Liver (tissue), 3 donors: ENCODE measurements around the gene GALNT17.

ENCODE experiments used
- ATF3 ChIP-seq: IDR thresholded peaks from 2 replicates; pipeline ENCODE4 v1.6.1; 2016; ENCODE audit warnings: antibody characterized with exemption
- CTCF ChIP-seq: fragments of 150-350 bp; IDR thresholded peaks from 2 replicates; pipeline ENCODE4 v1.5.1; 2017; ENCODE audit warnings: improper control_type of control experiment, low read depth, low read length; ENCODE audit not compliant: missing input control
- EGR1 ChIP-seq, 2 donors: IDR thresholded peaks; 2 replicates each; pipeline ENCODE4 v1.6.1; 2016 to 2018; ENCODE audit warnings: antibody characterized with exemption in 2 of 2, low read depth in 2 of 2
- FOXA1 ChIP-seq: IDR thresholded peaks from 2 replicates; pipeline ENCODE4 v1.6.1; 2016; ENCODE audit warnings: antibody characterized with exemption
- GABPA ChIP-seq, 2 donors: IDR thresholded peaks in 1 of 2; conservative IDR thresholded peaks in 1 of 2; 2 replicates each; pipeline ENCODE4 v1.6.1; 2016; ENCODE audit warnings: antibody characterized with exemption in 2 of 2, mild to moderate bottlenecking in 1 of 2, moderate library complexity in 1 of 2
- MAX ChIP-seq: IDR thresholded peaks from 2 replicates; pipeline ENCODE4 v1.6.1; 2016; ENCODE audit warnings: antibody characterized with exemption
- NR2F2 ChIP-seq: IDR thresholded peaks from 2 replicates; pipeline ENCODE4 v1.6.1; 2016; ENCODE audit warnings: antibody characterized with exemption
- RAD21 ChIP-seq, 2 donors: IDR thresholded peaks; 2 replicates each; pipeline ENCODE4 v1.6.1; 2016; ENCODE audit warnings: antibody characterized with exemption in 2 of 2, mild to moderate bottlenecking in 2 of 2
- REST ChIP-seq: IDR thresholded peaks from 2 replicates; pipeline ENCODE4 v1.6.1; 2016; ENCODE audit warnings: antibody characterized with exemption, mild to moderate bottlenecking
- RXRA ChIP-seq, 2 donors: IDR thresholded peaks; 2 replicates each; pipeline ENCODE4 v1.6.1; 2017 to 2018; ENCODE audit warnings: antibody characterized with exemption in 2 of 2, mild to moderate bottlenecking in 1 of 2
- SP1 ChIP-seq: IDR thresholded peaks from 2 replicates; pipeline ENCODE4 v1.6.1; 2018; ENCODE audit warnings: antibody characterized with exemption, mild to moderate bottlenecking
- TAF1 ChIP-seq: conservative IDR thresholded peaks from 2 replicates; pipeline ENCODE4 v1.6.1; 2016; ENCODE audit warnings: antibody characterized with exemption, mild to moderate bottlenecking
- YY1 ChIP-seq: IDR thresholded peaks from 2 replicates; pipeline ENCODE4 v1.6.1; 2016; ENCODE audit warnings: antibody characterized with exemption, mild to moderate bottlenecking
- ZBTB33 ChIP-seq: IDR thresholded peaks from 2 replicates; pipeline ENCODE4 v1.6.1; 2016; ENCODE audit warnings: antibody characterized with exemption
- donor health status: healthy.
- donor health status: healthy.

- TF ChIP-seq CTCF (no peak), RXRA (IDR thresholded peaks at IDR 0.05) (no peak), SP1 (no peak), YY1 (no peak), RAD21 (IDR thresholded peaks at IDR 0.05) (no peak), GABPA (IDR thresholded peaks at IDR 0.05 in 1 of 2, conservative IDR thresholded peaks at IDR 0.05 in 1 of 2) (no peak), REST (no peak), MAX (no peak), EGR1 (IDR thresholded peaks at IDR 0.05; ENCODE audit: low read depth in 2 of 2) (no peak), ATF3 (no peak), TAF1 (no peak), FOXA1 (no peak), ZBTB33 (no peak), NR2F2 (no peak)
Observed at GRCh38 chr7:71144963-71145362, 13.0 kb downstream of the GALNT17 start.
